HepG2 (cell line): ENCODE results near the gene PYY. TPM values are rescaled to one million over a fixed set of nuclear protein-coding genes. Genes with fewer than 3 reads are reported as not detected.

Source experiments
- BRCA1 ChIP-seq: sonication (generic); formaldehyde crosslinking; IDR thresholded peaks from 2 replicates; pipeline ENCODE4 v1.4.0; 2020; ENCODE audit warnings: missing genetic modification reagents
- CCDC6 ChIP-seq: sonication (generic); formaldehyde crosslinking; IDR thresholded peaks from 2 replicates; pipeline ENCODE4 v1.8.1; 2022; ENCODE audit warnings: mild to moderate bottlenecking, missing genetic modification reagents, moderate library complexity
- ERF ChIP-seq: IDR thresholded peaks from 2 replicates; pipeline ENCODE4 v1.6.1; 2018; ENCODE audit warnings: missing biosample characterization, missing genetic modification reagents
- FOSL2 ChIP-seq: sonication (generic); formaldehyde crosslinking; IDR thresholded peaks from 2 replicates; pipeline ENCODE4 v1.4.0; 2020; ENCODE audit warnings: missing genetic modification reagents
- KDM2A ChIP-seq: sonication (generic); formaldehyde crosslinking; IDR thresholded peaks from 2 replicates; pipeline ENCODE4 v1.4.0; 2020; ENCODE audit warnings: low read depth, missing genetic modification reagents, borderline replicate concordance
- PHB2 ChIP-seq: fragments of 450-650 bp; IDR thresholded peaks from 2 replicates; pipeline ENCODE4 v1.6.1; 2018; ENCODE audit not compliant: partially characterized antibody
- PLRG1 ChIP-seq: fragments of 450-650 bp; conservative IDR thresholded peaks from 2 replicates; pipeline ENCODE4 v1.6.1; 2016
- REPIN1 ChIP-seq: sonication (generic); formaldehyde crosslinking; IDR thresholded peaks from 2 replicates; pipeline ENCODE4 v1.8.0; 2022; ENCODE audit warnings: missing genetic modification reagents, low read depth, mild to moderate bottlenecking, borderline replicate concordance
- RXRB ChIP-seq: IDR thresholded peaks from 2 replicates; pipeline ENCODE4 v1.6.1; 2016; ENCODE audit warnings: borderline replicate concordance, missing genetic modification reagents, missing compliant biosample characterization
- SNAPC2 ChIP-seq: sonication (generic); formaldehyde crosslinking; IDR thresholded peaks from 2 replicates; pipeline ENCODE4 v1.8.1; 2022; ENCODE audit warnings: mild to moderate bottlenecking, missing genetic modification reagents
- TFAP4 ChIP-seq: sonication (generic); IDR thresholded peaks from 2 replicates; pipeline ENCODE4 v1.6.1; 2016; ENCODE audit warnings: low read depth, borderline replicate concordance
- TSC22D2 ChIP-seq: sonication (generic); formaldehyde crosslinking; IDR thresholded peaks from 2 replicates; pipeline ENCODE4 v1.5.1; 2020; ENCODE audit warnings: missing genetic modification reagents, mild to moderate bottlenecking, borderline replicate concordance
- ZBTB21 ChIP-seq: sonication (generic); formaldehyde crosslinking; IDR thresholded peaks from 2 replicates; pipeline ENCODE4 v1.4.0; 2020; ENCODE audit warnings: missing genetic modification reagents
- ZBTB33 ChIP-seq: sonication (generic); formaldehyde crosslinking; IDR thresholded peaks from 2 replicates; pipeline ENCODE4 v1.4.0; 2020; ENCODE audit warnings: missing genetic modification reagents
- ZNF335 ChIP-seq: sonication (generic); formaldehyde crosslinking; IDR thresholded peaks from 2 replicates; pipeline ENCODE4 v1.4.0; 2020; ENCODE audit warnings: missing genetic modification reagents
- ZNF451 ChIP-seq: sonication (generic); formaldehyde crosslinking; IDR thresholded peaks from 2 replicates; pipeline ENCODE4 v1.5.0; 2020; ENCODE audit warnings: mild to moderate bottlenecking, missing genetic modification reagents
- ZNF510 ChIP-seq: sonication (generic); formaldehyde crosslinking; IDR thresholded peaks from 2 replicates; pipeline ENCODE4 v1.4.0; 2020; ENCODE audit warnings: low read depth, mild to moderate bottlenecking, missing genetic modification reagents
- ZNF572 ChIP-seq: sonication (generic); formaldehyde crosslinking; IDR thresholded peaks from 2 replicates; pipeline ENCODE4 v1.5.1; 2020; ENCODE audit warnings: mild to moderate bottlenecking, missing genetic modification reagents
- ZNF724P ChIP-seq: sonication (generic); formaldehyde crosslinking; IDR thresholded peaks from 2 replicates; pipeline ENCODE4 v1.8.0; 2022; ENCODE audit warnings: missing genetic modification reagents, borderline replicate concordance
- ZNF747 ChIP-seq: sonication (generic); formaldehyde crosslinking; IDR thresholded peaks from 2 replicates; pipeline ENCODE4 v1.8.1; 2023; ENCODE audit warnings: missing genetic modification reagents, mild to moderate bottlenecking, borderline replicate concordance
- polyA plus RNA-seq, 8 experiments: library from polyadenylated mRNA; depleted of rRNA in 3 of 8; stranded (reverse) in 7 of 8; unstranded in 1 of 8; fragments of >200 nt; fragmentation: Illumina TruSeq in 4 of 8; extraction: Trizol in 4 of 8; gene quantifications; 2 replicates each; pipeline versions ENCODE4 v1.2.1 to v1.2.3, GENCODE V29; 2011 to 2016; ENCODE audit warnings: low read depth in 4 of 8, missing spikeins in 1 of 8, mixed read lengths in 1 of 8; ENCODE audit not compliant: insufficient read depth in 1 of 8
- total RNA-seq, 5 experiments: library from RNA; depleted of rRNA; stranded (reverse); fragments of >200 nt; fragmentation: Illumina TruSeq; extraction: Trizol; gene quantifications; 2 replicates each; pipeline ENCODE4 v1.2.3, GENCODE V29; 2016; ENCODE audit warnings: low read depth in 1 of 5
- TF ChIP-seq, protein P1 (sequence below): IDR thresholded peaks from 2 replicates; pipeline ENCODE4 v1.6.1; 2016; ENCODE audit warnings: missing compliant biosample characterization, missing genetic modification reagents, borderline replicate concordance
- TF ChIP-seq, protein P2 (sequence below): conservative IDR thresholded peaks from 2 replicates; pipeline ENCODE4 v1.6.1; 2018; ENCODE audit warnings: missing genetic modification reagents
- TF ChIP-seq, protein P3 (sequence below): sonication (generic); formaldehyde crosslinking; conservative IDR thresholded peaks from 2 replicates; pipeline ENCODE4 v1.8.1; 2023; ENCODE audit warnings: missing genetic modification reagents

PYY gene
- total and polyA plus RNA-seq, 2 of the 13 experiments (the other 11 are each of a cell fraction or from before 2014, with no cell fraction given), result 0.25 TPM; not detected in 1

GRCh38 chr17:44002141-44002848 lies 48.6 kb upstream of the PYY start (continued):
- TF ChIP-seq, protein P1, sequence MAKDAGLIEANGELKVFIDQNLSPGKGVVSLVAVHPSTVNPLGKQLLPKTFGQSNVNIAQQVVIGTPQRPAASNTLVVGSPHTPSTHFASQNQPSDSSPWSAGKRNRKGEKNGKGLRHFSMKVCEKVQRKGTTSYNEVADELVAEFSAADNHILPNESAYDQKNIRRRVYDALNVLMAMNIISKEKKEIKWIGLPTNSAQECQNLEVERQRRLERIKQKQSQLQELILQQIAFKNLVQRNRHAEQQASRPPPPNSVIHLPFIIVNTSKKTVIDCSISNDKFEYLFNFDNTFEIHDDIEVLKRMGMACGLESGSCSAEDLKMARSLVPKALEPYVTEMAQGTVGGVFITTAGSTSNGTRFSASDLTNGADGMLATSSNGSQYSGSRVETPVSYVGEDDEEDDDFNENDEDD (CRISPR knock-in tag), result no peak; the same call in 1 of the 2 replicates
- TF ChIP-seq TSC22D2 (CRISPR knock-in tag), result 0 out of 2 replicates have a peak, but pooled peaks have one; percentile 22
- peak; percentile 70 for TF ChIP-seq KDM2A
- no peak for TF ChIP-seq ZNF572 (CRISPR knock-in tag)
- TF ChIP-seq ZBTB33 (CRISPR knock-in tag), result peak; percentile 30; the same call in 1 of the 2 replicates
- TF ChIP-seq ZNF335 (CRISPR knock-in tag), result 0 out of 2 replicates have a peak, but pooled peaks have one; percentile 6
- TF ChIP-seq TFAP4, result peak; percentile 83; the same call in 1 of the 2 replicates
- TF ChIP-seq PLRG1, result no peak
- TF ChIP-seq ZNF724P (CRISPR knock-in tag), result peak; percentile 63; the same call in 1 of the 2 replicates
- peak; percentile 57; the same call in 1 of the 2 replicates for TF ChIP-seq REPIN1 (CRISPR knock-in tag)
- TF ChIP-seq ZBTB21 (CRISPR knock-in tag), result 0 out of 2 replicates have a peak, but pooled peaks have one; percentile 57
- TF ChIP-seq ERF (CRISPR knock-in tag), result peak; percentile 91; the same call in 1 of the 2 replicates
- 0 out of 2 replicates have a peak, but pooled peaks have one; percentile 58 for TF ChIP-seq ZNF747 (CRISPR knock-in tag)
- TF ChIP-seq, protein P2, sequence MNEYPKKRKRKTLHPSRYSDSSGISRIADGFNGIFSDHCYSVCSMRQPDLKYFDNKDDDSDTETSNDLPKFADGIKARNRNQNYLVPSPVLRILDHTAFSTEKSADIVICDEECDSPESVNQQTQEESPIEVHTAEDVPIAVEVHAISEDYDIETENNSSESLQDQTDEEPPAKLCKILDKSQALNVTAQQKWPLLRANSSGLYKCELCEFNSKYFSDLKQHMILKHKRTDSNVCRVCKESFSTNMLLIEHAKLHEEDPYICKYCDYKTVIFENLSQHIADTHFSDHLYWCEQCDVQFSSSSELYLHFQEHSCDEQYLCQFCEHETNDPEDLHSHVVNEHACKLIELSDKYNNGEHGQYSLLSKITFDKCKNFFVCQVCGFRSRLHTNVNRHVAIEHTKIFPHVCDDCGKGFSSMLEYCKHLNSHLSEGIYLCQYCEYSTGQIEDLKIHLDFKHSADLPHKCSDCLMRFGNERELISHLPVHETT, result peak; percentile 71; the same call in 1 of the 2 replicates
- TF ChIP-seq PHB2, result no peak
- TF ChIP-seq, protein P3, sequence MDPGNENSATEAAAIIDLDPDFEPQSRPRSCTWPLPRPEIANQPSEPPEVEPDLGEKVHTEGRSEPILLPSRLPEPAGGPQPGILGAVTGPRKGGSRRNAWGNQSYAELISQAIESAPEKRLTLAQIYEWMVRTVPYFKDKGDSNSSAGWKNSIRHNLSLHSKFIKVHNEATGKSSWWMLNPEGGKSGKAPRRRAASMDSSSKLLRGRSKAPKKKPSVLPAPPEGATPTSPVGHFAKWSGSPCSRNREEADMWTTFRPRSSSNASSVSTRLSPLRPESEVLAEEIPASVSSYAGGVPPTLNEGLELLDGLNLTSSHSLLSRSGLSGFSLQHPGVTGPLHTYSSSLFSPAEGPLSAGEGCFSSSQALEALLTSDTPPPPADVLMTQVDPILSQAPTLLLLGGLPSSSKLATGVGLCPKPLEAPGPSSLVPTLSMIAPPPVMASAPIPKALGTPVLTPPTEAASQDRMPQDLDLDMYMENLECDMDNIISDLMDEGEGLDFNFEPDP (CRISPR knock-in tag), result no peak
- TF ChIP-seq FOSL2, result peak; percentile 94
- 0 out of 2 replicates have a peak, but pooled peaks have one; percentile 43 for TF ChIP-seq SNAPC2 (CRISPR knock-in tag)
- peak; percentile 17; the same call in 1 of the 2 replicates for TF ChIP-seq ZNF451
- no peak for TF ChIP-seq BRCA1 (CRISPR knock-in tag)
- TF ChIP-seq RXRB (CRISPR knock-in tag), result peak; percentile 89
- no peak for TF ChIP-seq ZNF510
- peak; percentile 71; the same call in 1 of the 2 replicates for TF ChIP-seq CCDC6 (CRISPR knock-in tag)
